NCI-H510A (cell line): ENCODE results near the gene CAMK2B.
"Not testable (repeated sequence)": the region's sequence is repeated elsewhere in the genome, so short reads cannot be mapped to it uniquely, and the experiment has no call there.

Source experiments
- DNase-seq: peaks from one replicate; lab custom pipeline; 2025; lab: John Stamatoyannopoulos, UW

The CAMK2B gene

GRCh38 chr7:44216521-44217222, 108.7 kb downstream of the CAMK2B start:
- DNase-seq = no peak

- DNase-seq = peak; percentile 71
Measured at GRCh38 chr7:44216019-44216418, 109.4 kb downstream of the CAMK2B start.

DNA sequence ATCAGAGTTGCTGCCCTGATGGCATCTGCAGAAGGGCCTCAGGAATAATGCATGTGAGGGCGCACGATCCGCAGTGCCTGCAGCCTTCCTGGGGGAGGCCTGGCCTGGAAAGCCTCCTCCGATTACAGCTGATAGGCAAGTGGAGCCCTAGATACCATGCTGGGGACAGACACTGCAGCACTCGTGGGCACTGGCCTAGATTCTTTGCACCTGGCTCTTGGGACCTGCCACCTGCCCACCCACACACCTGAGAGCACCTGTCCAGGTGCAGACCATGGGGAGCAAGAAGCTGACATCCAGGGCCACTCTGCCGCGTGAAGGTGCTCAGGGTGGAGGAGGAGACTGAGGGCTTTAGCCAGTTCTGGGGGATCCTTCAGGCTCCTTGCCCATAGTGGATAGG, 109.9 kb downstream of the CAMK2B start:
- peak; percentile 69 for DNase-seq

DNA sequence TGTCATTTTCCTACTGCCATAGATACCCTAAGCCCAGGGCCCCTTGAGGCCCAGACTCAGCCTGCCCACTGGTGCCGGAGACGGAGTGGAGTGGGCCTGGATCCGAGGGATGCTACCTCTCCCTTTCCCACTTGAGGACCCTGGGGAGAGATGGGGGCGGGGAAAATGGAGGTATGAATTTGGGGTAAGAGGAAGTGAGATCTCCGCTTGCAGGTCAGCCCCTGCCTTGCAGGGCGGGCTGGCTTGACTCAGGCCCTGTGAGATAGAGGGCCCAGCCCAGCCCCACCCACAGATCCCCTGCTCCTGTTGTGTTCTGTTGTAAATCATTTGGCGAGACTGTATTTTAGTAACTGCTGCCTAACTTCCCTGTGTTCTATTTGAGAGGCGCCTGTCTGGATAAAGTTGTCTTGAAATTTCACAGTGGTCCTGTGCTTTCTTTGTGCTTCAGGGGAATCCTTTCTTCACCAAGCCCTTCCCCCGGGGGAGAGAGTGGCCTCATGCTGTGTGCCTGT, 111.5 kb downstream of the CAMK2B start:
- DNase-seq = no peak

DNA sequence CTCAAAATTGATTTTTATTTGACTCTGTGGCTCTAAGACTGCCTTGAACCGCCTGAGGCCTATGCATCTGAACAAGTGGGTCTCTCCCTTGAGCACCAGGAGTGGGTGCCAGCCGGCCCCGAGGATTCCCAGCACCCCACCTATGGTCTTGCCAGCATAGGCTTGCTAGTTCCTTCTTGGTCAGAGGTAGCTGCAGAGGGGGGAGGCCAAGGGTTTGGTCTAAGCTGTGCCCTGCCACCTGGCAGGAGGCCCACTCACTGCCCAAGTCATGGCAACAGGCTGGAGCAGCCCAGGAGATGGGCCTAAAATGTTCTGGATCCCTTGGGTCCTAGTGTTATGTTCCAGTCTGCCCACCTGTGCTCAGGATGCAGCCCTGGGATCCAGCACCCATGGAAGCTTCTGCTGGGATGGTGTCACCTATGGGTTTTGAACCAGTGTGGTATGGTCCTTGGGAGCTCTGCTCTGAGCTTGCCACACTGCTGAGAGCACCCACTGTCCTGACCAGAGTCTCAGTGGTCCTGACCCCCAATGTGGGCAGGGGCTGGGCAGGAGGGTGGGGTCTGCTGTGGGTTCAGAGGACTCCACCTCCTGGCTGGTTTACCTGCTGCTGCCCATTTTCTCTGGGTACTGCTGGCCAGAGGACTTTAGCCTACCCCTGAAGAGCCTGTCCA, 112.1 kb downstream of the CAMK2B start:
- no peak for DNase-seq

GRCh38 chr7:44212581-44213184, 112.7 kb downstream of the CAMK2B start:
- no peak for DNase-seq

DNA sequence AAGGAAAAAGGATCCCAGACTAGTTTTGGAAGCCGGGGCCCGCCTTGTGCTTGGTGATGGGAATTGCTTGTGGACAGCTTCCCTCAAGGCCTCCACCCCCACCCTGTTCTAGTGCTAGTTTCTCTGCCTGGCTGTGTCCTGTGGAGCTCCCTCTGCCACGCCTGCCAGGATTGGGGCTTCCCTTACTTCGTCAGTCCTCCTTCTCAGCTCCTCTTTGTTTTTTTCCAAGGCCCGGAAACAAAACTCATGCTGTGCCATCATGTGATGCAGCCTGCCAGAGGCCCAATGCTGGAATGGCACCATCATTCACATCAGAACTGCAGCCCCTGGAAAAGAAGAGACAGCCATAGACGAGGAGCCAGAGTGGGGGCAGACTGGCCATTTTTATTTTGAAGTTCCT, 113.4 kb downstream of the CAMK2B start:
- no peak for DNase-seq

GRCh38 chr7:44211126-44211675, 114.2 kb downstream of the CAMK2B start:
- DNase-seq = no peak

DNA sequence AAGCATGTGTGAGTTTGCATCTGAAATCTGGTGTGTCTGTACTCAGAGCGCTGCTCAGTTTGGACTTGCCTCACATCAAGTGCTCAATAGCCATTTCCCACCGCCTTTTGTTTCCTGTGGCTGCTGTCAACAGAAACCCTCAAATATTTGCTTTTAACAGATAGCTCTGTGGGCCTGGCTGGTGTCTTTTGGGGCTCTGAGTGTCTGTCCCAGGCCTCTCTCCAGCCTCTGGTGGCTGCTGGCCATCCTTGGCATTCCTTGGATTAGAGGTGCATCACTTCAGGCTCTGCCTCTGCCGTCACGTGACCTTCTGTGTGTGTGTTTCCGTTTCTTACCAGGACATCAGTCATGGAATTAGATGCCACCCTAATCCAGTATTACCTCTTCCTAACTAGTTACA, 115.3 kb downstream of the CAMK2B start:
- no peak for DNase-seq

DNA sequence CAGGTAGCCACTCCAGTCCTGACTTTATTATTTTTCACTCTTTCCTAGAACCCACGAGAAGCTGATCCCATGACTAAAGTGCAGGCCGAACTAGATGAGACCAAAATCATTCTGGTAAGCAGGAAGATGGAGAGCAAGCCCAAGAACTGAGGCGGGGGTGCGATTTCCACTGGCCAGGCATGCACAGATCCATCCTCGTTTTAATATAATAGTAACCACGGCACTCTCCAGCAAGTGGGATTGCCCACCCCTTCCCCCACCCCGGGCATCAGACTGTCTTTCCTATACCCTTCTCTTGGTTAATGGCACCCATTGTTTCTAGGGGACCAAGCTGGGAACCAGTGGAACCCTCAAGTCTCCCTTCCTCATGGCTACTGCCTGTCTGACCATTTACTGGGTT, 117.3 kb downstream of the CAMK2B start:
- no peak for DNase-seq

- DNase-seq = no peak
Measured at GRCh38 chr7:44206008-44206407, 119.4 kb downstream of the CAMK2B start.

GRCh38 chr7:44201813-44202212, 123.6 kb downstream of the CAMK2B start:
- no peak for DNase-seq

- peak; percentile 96 for DNase-seq
Measured at GRCh38 chr7:44200699-44201461, 124.5 kb downstream of the CAMK2B start, which contains the start of gene YKT6. TSS of gene YKT6 (plus strand) at chr7:44200978. CDS start at chr7:44201136, 158 bp downstream.

GRCh38 chr7:44200163-44200562, 125.2 kb downstream of the CAMK2B start:
- DNase-seq = not testable (repeated sequence)

DNA sequence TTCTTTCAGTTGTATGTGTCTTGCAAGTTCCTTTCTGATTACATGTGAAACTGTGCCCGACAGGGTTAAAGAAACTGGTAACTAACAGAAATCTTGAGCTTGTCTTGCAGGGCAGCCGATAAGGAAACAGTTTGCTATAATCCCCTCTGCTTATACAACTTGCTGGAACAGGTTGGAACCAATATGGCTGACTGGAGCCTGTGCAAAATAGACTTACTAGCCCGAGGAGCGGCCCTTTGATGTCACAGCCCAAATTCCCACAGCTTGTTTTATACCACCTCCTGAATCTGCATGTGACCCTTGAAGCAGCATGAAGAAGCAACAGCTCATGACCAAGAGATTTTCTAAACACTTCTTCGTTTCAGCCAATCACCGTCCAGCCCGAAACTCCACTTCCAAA, 127.9 kb downstream of the CAMK2B start:
- no peak for DNase-seq

DNA sequence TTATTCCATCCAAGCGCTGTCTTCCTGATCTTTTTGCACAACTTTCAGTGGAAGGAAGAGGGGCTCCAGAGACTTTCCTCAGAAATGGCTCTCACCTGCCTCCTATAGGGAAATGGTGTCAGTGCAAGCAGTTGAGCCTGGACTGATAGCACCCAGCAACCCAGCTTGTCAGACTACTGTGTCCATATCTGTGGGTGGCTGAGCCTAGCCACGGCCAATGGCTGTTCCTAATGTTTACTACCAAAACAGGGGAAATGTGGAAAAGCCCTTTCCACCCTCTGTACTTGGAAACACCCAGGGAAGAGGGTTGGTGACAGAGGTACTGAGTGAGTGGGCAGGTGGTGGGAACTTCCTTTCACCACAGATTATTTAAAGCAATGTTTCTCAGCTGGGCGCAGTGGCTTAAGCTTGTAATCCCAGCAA, 128.9 kb downstream of the CAMK2B start:
- no peak for DNase-seq

- DNase-seq = no peak
Measured at GRCh38 chr7:44195889-44196288, 129.5 kb downstream of the CAMK2B start.

DNA sequence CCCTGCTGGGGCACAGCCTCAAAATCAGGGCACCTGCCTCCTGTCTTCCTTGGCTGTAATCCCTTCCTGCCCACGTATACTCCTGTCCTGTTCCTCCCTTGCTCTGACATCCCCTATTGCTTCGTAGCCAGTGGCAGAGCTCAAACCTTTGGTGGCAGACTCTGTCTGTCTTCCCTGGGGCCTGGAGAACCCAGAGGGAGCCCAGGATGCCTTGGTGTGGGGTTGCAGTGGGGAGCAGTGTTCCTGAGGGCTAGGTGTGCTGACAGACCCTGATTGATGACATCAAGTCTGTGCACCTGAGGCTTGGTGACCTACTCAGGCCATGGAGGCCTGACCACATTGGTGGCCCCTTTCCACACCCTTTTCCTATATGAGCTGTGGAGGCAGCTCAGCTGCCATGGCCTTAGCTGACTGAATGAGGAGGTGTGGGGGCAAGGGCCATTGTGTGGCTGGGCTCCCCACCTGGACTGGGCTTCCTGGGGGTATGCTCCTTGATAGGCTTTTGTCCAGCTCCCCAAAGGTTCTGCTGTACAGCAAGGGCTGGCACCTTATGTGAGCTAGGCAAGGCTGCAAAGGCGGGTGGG, 130.7 kb downstream of the CAMK2B start:
- no peak for DNase-seq

DNA sequence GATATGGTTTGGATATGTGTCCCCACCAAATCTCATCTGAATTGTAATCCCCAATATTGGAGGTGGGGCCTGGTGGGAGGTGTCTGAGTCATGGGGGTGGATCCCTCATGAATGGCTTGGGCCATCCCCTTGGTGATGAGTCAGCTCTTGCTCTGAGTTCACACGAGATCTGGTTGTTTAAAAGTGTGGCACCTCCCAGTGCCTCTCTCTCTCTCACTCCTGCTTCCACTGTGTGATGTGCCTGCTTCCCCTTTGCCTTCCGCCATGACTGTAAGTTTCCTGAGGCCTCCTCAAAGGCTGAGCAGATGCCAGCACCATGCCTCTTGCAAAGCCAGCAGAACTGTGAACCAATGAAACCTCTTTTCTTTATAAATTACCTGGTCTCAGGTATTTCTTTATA, 131.3 kb downstream of the CAMK2B start:
- no peak for DNase-seq

GRCh38 chr7:44193011-44193802, 132.2 kb downstream of the CAMK2B start:
- DNase-seq = no peak

DNA sequence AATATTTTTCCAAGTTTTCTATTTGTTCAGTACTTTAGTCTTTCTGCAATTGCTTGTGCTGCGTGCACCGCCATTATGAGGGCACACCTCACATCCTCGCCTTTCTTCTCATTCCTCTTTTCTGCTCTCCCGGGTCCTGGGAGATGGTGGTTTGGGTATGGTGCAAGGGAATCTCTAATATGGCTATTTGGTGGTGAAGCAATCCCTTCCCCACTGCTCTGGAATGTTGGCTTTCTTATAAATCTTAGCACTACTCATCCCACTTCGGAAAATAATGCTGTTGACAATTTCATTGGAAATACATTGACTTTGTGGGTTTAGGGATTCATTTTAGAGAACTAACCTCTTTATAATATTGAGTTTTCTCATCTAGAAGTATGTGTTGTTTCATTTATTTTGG, 134.2 kb downstream of the CAMK2B start:
- DNase-seq = no peak
